Measurements from ENCODE around the gene NUDT12.

The NUDT12 gene

GRCh38 chr5:103539376-103540330 lies 22.9 kb downstream of the NUDT12 start:
- no peak for DNase-seq

- no peak for DNase-seq
These were observed 30.4 kb downstream of the NUDT12 start for GRCh38 chr5:103532086-103532734.

- no peak for DNase-seq
These were observed 36.2 kb downstream of the NUDT12 start for GRCh38 chr5:103526164-103526915.

- no peak for DNase-seq
These were observed 37.2 kb downstream of the NUDT12 start for GRCh38 chr5:103525361-103525760.

GRCh38 chr5:103523319-103523718 lies 39.3 kb downstream of the NUDT12 start:
- no peak for DNase-seq

- DNase-seq = no peak
These were observed 40.0 kb downstream of the NUDT12 start for GRCh38 chr5:103522586-103522985.

- DNase-seq = no peak
These were observed 43.0 kb downstream of the NUDT12 start for GRCh38 chr5:103519550-103519949.

- DNase-seq = no peak
These were observed 48.2 kb downstream of the NUDT12 start for GRCh38 chr5:103514371-103514770.

GRCh38 chr5:103513701-103514100 lies 48.9 kb downstream of the NUDT12 start:
- no peak for DNase-seq

- no peak for DNase-seq
These were observed 50.1 kb downstream of the NUDT12 start for GRCh38 chr5:103512500-103512899.

GRCh38 chr5:103511554-103511885 lies 51.1 kb downstream of the NUDT12 start:
- DNase-seq = no peak

- no peak for DNase-seq
These were observed 51.6 kb downstream of the NUDT12 start for GRCh38 chr5:103510851-103511553.

GRCh38 chr5:103505581-103506305 lies 56.8 kb downstream of the NUDT12 start:
- DNase-seq = no peak

GRCh38 chr5:103503066-103503465 lies 59.5 kb downstream of the NUDT12 start:
- DNase-seq = no peak

- no peak for DNase-seq
These were observed 59.9 kb downstream of the NUDT12 start for GRCh38 chr5:103502662-103503061.

Data from NCI-H1048 (cell line).